ENCODE results near the gene ZNF560.
"Not testable (repeated sequence)": the region's sequence is repeated elsewhere in the genome, so short reads cannot be mapped to it uniquely, and the experiment has no call there.

ZNF560 gene

GRCh38 chr19:9498183-9498902 lies at the start of gene ZNF560:
ZNF560 (minus strand) TSS chr19:9498616; CDS start chr19:9475313, 23,303 bp downstream.
- peaks cover 23 to 24% of the 10 kb centered on the region in 2 donors for H3K9me3 ChIP-seq (ENCODE audit: control insufficient read depth in 1 of 2, low read length in 2 of 2)
- no peaks in the 10 kb centered on the region for H3K36me3 ChIP-seq (ENCODE audit: control insufficient read depth in 1 of 2, insufficient read depth in 2 of 2, low read length in 2 of 2)
- H3K27me3 ChIP-seq (ENCODE audit: control insufficient read depth in 1 of 2, insufficient read depth in 2 of 2, low read length in 2 of 2): no peaks in the 10 kb centered on the region
- peak within 1 kb of the TSS in 1 of 2 donors; percentile 11 for H3K4me3 ChIP-seq (ENCODE audit: low read depth in 1 of 2, low read length in 2 of 2)
- H3K9ac ChIP-seq (ENCODE audit: low read depth in 1 of 2, low read length in 2 of 2): no peak within 1 kb of the TSS
- no peak within 1 kb of the TSS for H3K27ac ChIP-seq (ENCODE audit: low read depth, low read length)
- H3K4me1 ChIP-seq (ENCODE audit: control insufficient read depth in 1 of 2, insufficient read depth in 2 of 2, low read length in 2 of 2): no peaks in the 10 kb centered on the region

- Histone ChIP-seq H3K9me3 (ENCODE audit: control insufficient read depth in 1 of 2, low read length in 2 of 2) (peaks cover 22 to 23% of the 10 kb centered on the region in 2 donors), H3K36me3 (ENCODE audit: control insufficient read depth in 1 of 2, insufficient read depth in 2 of 2, low read length in 2 of 2) (no peaks in the 10 kb centered on the region), H3K27me3 (ENCODE audit: control insufficient read depth in 1 of 2, insufficient read depth in 2 of 2, low read length in 2 of 2) (no peaks in the 10 kb centered on the region), H3K4me1 (ENCODE audit: control insufficient read depth in 1 of 2, insufficient read depth in 2 of 2, low read length in 2 of 2) (no peaks in the 10 kb centered on the region), H3K4me3 (ENCODE audit: low read depth in 1 of 2, low read length in 2 of 2) (no peak overlapping the region), H3K27ac (ENCODE audit: low read depth, low read length) (no peak overlapping the region), H3K9ac (ENCODE audit: low read depth in 1 of 2, low read length in 2 of 2) (no peak overlapping the region)
Measured at GRCh38 chr19:9547870-9548269, 49.5 kb upstream of the ZNF560 start.

GRCh38 chr19:9541281-9541680 lies 42.9 kb upstream of the ZNF560 start:
- peaks cover 10 to 14% of the 10 kb centered on the region in 2 donors for H3K9me3 ChIP-seq (ENCODE audit: control insufficient read depth in 1 of 2, low read length in 2 of 2)
- not testable (repeated sequence) for H3K9ac ChIP-seq (ENCODE audit: low read depth in 1 of 2, low read length in 2 of 2); H3K4me1 ChIP-seq (ENCODE audit: control insufficient read depth in 1 of 2, insufficient read depth in 2 of 2, low read length in 2 of 2); H3K27ac ChIP-seq (ENCODE audit: low read depth, low read length); H3K36me3 ChIP-seq (ENCODE audit: control insufficient read depth in 1 of 2, insufficient read depth in 2 of 2, low read length in 2 of 2); H3K4me3 ChIP-seq (ENCODE audit: low read depth in 1 of 2, low read length in 2 of 2); H3K27me3 ChIP-seq (ENCODE audit: control insufficient read depth in 1 of 2, insufficient read depth in 2 of 2, low read length in 2 of 2)

- not testable (repeated sequence) for H3K4me3 ChIP-seq (ENCODE audit: low read depth in 1 of 2, low read length in 2 of 2); H3K27me3 ChIP-seq (ENCODE audit: control insufficient read depth in 1 of 2, insufficient read depth in 2 of 2, low read length in 2 of 2); H3K27ac ChIP-seq (ENCODE audit: low read depth, low read length); H3K4me1 ChIP-seq (ENCODE audit: control insufficient read depth in 1 of 2, insufficient read depth in 2 of 2, low read length in 2 of 2); H3K9ac ChIP-seq (ENCODE audit: low read depth in 1 of 2, low read length in 2 of 2)
- Histone ChIP-seq H3K9me3 (ENCODE audit: control insufficient read depth in 1 of 2, low read length in 2 of 2) (peaks cover 4 to 18% of the 10 kb centered on the region in 2 donors), H3K36me3 (ENCODE audit: control insufficient read depth in 1 of 2, insufficient read depth in 2 of 2, low read length in 2 of 2) (peaks cover 10 to 18% of the 10 kb centered on the region in 2 donors)
Measured at GRCh38 chr19:9539921-9540320, 41.5 kb upstream of the ZNF560 start.

GRCh38 chr19:9539201-9539600 lies 40.8 kb upstream of the ZNF560 start:
- not testable (repeated sequence) for H3K27ac ChIP-seq (ENCODE audit: low read depth, low read length); H3K4me1 ChIP-seq (ENCODE audit: control insufficient read depth in 1 of 2, insufficient read depth in 2 of 2, low read length in 2 of 2); H3K9ac ChIP-seq (ENCODE audit: low read depth in 1 of 2, low read length in 2 of 2); H3K27me3 ChIP-seq (ENCODE audit: control insufficient read depth in 1 of 2, insufficient read depth in 2 of 2, low read length in 2 of 2)
- Histone ChIP-seq H3K4me3 (ENCODE audit: low read depth in 1 of 2, low read length in 2 of 2) (peak overlapping the region; percentile 89 to 97), H3K36me3 (ENCODE audit: control insufficient read depth in 1 of 2, insufficient read depth in 2 of 2, low read length in 2 of 2) (peaks cover 17 to 25% of the 10 kb centered on the region in 2 donors), H3K9me3 (ENCODE audit: control insufficient read depth in 1 of 2, low read length in 2 of 2) (peaks cover 2 to 21% of the 10 kb centered on the region in 2 donors)

GRCh38 chr19:9538183-9539058 lies 40.0 kb upstream of the ZNF560 start, which contains the start of gene ZNF426:
ZNF426 (minus strand) TSS chr19:9538645; CDS start chr19:9536232, 2,413 bp downstream.
- no peaks in the 10 kb centered on the region for H3K27me3 ChIP-seq (ENCODE audit: control insufficient read depth in 1 of 2, insufficient read depth in 2 of 2, low read length in 2 of 2)
- H3K9me3 ChIP-seq (ENCODE audit: control insufficient read depth in 1 of 2, low read length in 2 of 2): peaks cover 7 to 27% of the 10 kb centered on the region in 2 donors
- H3K4me1 ChIP-seq (ENCODE audit: control insufficient read depth in 1 of 2, insufficient read depth in 2 of 2, low read length in 2 of 2): peaks cover 0 to 4% of the 10 kb centered on the region in 2 donors
- H3K9ac ChIP-seq (ENCODE audit: low read depth in 1 of 2, low read length in 2 of 2): peak within 1 kb of the TSS; percentile 94
- peaks cover 25 to 33% of the 10 kb centered on the region in 2 donors for H3K36me3 ChIP-seq (ENCODE audit: control insufficient read depth in 1 of 2, insufficient read depth in 2 of 2, low read length in 2 of 2)
- H3K27ac ChIP-seq (ENCODE audit: low read depth, low read length): peak within 1 kb of the TSS; percentile 78
- H3K4me3 ChIP-seq (ENCODE audit: low read depth in 1 of 2, low read length in 2 of 2): peak within 1 kb of the TSS; percentile 89 to 97

GRCh38 chr19:9535934-9536333 lies 37.5 kb upstream of the ZNF560 start:
- H3K9me3 ChIP-seq (ENCODE audit: control insufficient read depth in 1 of 2, low read length in 2 of 2): peaks cover 30 to 39% of the 10 kb centered on the region in 2 donors
- no peaks in the 10 kb centered on the region for H3K27me3 ChIP-seq (ENCODE audit: control insufficient read depth in 1 of 2, insufficient read depth in 2 of 2, low read length in 2 of 2)
- no peak overlapping the region for H3K27ac ChIP-seq (ENCODE audit: low read depth, low read length)
- H3K9ac ChIP-seq (ENCODE audit: low read depth in 1 of 2, low read length in 2 of 2): no peak overlapping the region
- H3K36me3 ChIP-seq (ENCODE audit: control insufficient read depth in 1 of 2, insufficient read depth in 2 of 2, low read length in 2 of 2): peaks cover 37 to 58% of the 10 kb centered on the region in 2 donors
- H3K4me1 ChIP-seq (ENCODE audit: control insufficient read depth in 1 of 2, insufficient read depth in 2 of 2, low read length in 2 of 2): peaks cover 0 to 4% of the 10 kb centered on the region in 2 donors
- no peak overlapping the region for H3K4me3 ChIP-seq (ENCODE audit: low read depth in 1 of 2, low read length in 2 of 2)

GRCh38 chr19:9531933-9532332 lies 33.5 kb upstream of the ZNF560 start:
- H3K27ac ChIP-seq (ENCODE audit: low read depth, low read length): no peak overlapping the region
- no peaks in the 10 kb centered on the region for H3K27me3 ChIP-seq (ENCODE audit: control insufficient read depth in 1 of 2, insufficient read depth in 2 of 2, low read length in 2 of 2)
- H3K4me1 ChIP-seq (ENCODE audit: control insufficient read depth in 1 of 2, insufficient read depth in 2 of 2, low read length in 2 of 2): no peaks in the 10 kb centered on the region
- H3K9me3 ChIP-seq (ENCODE audit: control insufficient read depth in 1 of 2, low read length in 2 of 2): peaks cover 65 to 67% of the 10 kb centered on the region in 2 donors
- peaks cover 69 to 93% of the 10 kb centered on the region in 2 donors for H3K36me3 ChIP-seq (ENCODE audit: control insufficient read depth in 1 of 2, insufficient read depth in 2 of 2, low read length in 2 of 2)
- no peak overlapping the region for H3K9ac ChIP-seq (ENCODE audit: low read depth in 1 of 2, low read length in 2 of 2)
- H3K4me3 ChIP-seq (ENCODE audit: low read depth in 1 of 2, low read length in 2 of 2): no peak overlapping the region

GRCh38 chr19:9528757-9529336 lies 30.4 kb upstream of the ZNF560 start:
- Histone ChIP-seq H3K27ac (ENCODE audit: low read depth, low read length) (no peak overlapping the region), H3K36me3 (ENCODE audit: control insufficient read depth in 1 of 2, insufficient read depth in 2 of 2, low read length in 2 of 2) (peaks cover 48 to 65% of the 10 kb centered on the region in 2 donors), H3K9me3 (ENCODE audit: control insufficient read depth in 1 of 2, low read length in 2 of 2) (peaks cover 67 to 85% of the 10 kb centered on the region in 2 donors), H3K27me3 (ENCODE audit: control insufficient read depth in 1 of 2, insufficient read depth in 2 of 2, low read length in 2 of 2) (no peaks in the 10 kb centered on the region), H3K4me3 (ENCODE audit: low read depth in 1 of 2, low read length in 2 of 2) (peak overlapping the region; percentile 26 to 34), H3K9ac (ENCODE audit: low read depth in 1 of 2, low read length in 2 of 2) (no peak overlapping the region), H3K4me1 (ENCODE audit: control insufficient read depth in 1 of 2, insufficient read depth in 2 of 2, low read length in 2 of 2) (no peaks in the 10 kb centered on the region)

All from duodenal mucosa (tissue), 2 donors.